ENCODE data around the gene RALGAPA2. TPM values are rescaled to one million over a fixed set of nuclear protein-coding genes. Genes with fewer than 3 reads are reported as not detected.

RALGAPA2 gene
- total RNA-seq, 1 donor from 2014 or later, result 88.9 TPM

DNA sequence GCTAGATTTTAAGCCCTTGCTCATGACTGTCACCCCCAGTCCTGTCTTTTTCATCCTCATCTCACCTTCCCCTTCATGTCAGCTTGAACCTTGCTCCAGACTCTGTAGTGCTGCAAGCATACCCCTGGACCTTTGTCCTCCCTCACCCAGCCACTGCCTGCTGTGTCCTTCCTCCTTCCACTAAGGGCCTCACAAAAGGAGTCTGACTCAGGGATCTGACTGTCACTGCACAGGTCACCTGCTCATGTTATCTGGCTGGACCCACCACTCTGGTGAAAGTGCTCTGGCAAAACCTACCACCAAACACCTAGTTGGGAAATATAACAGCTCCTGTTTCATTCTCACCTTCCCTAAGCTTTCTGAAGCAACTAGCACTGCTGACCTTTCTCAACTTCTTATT, 193.2 kb downstream of the RALGAPA2 start:
- TF ChIP-seq, protein P1, sequence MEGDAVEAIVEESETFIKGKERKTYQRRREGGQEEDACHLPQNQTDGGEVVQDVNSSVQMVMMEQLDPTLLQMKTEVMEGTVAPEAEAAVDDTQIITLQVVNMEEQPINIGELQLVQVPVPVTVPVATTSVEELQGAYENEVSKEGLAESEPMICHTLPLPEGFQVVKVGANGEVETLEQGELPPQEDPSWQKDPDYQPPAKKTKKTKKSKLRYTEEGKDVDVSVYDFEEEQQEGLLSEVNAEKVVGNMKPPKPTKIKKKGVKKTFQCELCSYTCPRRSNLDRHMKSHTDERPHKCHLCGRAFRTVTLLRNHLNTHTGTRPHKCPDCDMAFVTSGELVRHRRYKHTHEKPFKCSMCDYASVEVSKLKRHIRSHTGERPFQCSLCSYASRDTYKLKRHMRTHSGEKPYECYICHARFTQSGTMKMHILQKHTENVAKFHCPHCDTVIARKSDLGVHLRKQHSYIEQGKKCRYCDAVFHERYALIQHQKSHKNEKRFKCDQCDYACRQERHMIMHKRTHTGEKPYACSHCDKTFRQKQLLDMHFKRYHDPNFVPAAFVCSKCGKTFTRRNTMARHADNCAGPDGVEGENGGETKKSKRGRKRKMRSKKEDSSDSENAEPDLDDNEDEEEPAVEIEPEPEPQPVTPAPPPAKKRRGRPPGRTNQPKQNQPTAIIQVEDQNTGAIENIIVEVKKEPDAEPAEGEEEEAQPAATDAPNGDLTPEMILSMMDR (IDR thresholded peaks at IDR 0.05), result no peak
- intact Hi-C loops (cut with DNase I), result no loop called here
- H3K9me3 ChIP-seq, result no peaks in the 10 kb centered on the region
- no peak overlapping the region for H3K27ac ChIP-seq
- no peak for ATAC-seq
- H3K27me3 ChIP-seq, result no peaks in the 10 kb centered on the region
- no peak for DNase-seq
- peaks cover 65% of the 10 kb centered on the region for H3K36me3 ChIP-seq
- no peak overlapping the region for H3K4me3 ChIP-seq
- H3K4me1 ChIP-seq, result no peaks in the 10 kb centered on the region

- Histone ChIP-seq H3K9me3 (no peaks in the 10 kb centered on the region), H3K4me1 (no peaks in the 10 kb centered on the region), H3K4me3 (no peak overlapping the region), H3K36me3 (peaks cover 65% of the 10 kb centered on the region), H3K27me3 (no peaks in the 10 kb centered on the region), H3K27ac (no peak overlapping the region)
- ATAC-seq, result no peak
- TF ChIP-seq, protein P1 (IDR thresholded peaks at IDR 0.05), result no peak
- no peak for DNase-seq
- intact Hi-C loops (cut with DNase I), result no loop called here
Measured at GRCh38 chr20:20518263-20518662, 194.2 kb downstream of the RALGAPA2 start.

DNA sequence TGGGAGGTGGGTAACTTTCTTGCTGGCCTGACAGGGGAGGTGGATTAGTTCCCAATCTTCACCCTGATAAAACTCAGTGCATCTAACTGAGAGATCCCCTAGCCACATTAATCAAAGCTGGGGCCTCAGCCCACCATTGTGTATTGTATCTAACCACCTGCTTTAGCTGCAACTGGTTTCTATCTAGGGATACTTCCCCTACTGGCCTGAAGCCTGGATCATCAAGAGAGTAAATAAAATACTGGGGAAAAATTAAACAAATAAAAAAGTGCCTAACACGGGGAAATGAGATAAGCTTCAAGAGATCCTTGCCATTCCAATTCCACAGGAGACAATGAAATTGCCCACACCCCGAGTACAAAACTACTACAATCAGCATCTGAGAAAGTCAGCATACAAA, 195.1 kb downstream of the RALGAPA2 start:
- Histone ChIP-seq H3K9me3 (no peaks in the 10 kb centered on the region), H3K27me3 (no peaks in the 10 kb centered on the region), H3K27ac (no peak overlapping the region), H3K4me3 (no peak overlapping the region), H3K36me3 (peaks cover 72% of the 10 kb centered on the region), H3K4me1 (no peaks in the 10 kb centered on the region)
- TF ChIP-seq, protein P1 (IDR thresholded peaks at IDR 0.05), result no peak
- DNase-seq (no peak), ATAC-seq (no peak)
- intact Hi-C loops (cut with DNase I), result no loop called here

DNA sequence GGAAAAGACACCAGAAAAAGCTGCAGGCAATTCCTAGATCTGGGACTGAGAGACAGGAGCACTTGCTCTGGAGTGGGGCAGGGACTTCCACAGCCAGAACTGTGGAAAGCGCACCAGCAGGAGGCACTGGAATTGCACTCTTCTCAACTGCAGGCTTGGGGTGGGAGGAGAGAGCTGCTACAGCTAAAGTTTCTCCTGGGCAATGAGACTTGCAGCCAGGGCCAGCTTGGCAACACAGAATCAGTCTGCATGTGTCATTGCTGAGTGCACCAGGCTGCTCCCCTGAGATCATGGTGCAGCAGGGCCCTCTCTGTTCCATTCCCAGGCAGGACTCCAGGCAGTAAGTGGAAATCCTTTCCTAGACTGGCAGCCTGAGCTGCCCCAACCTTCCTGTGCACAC, 198.7 kb downstream of the RALGAPA2 start:
- intact Hi-C loops (cut with DNase I), result no loop called here
- TF ChIP-seq, protein P1 (IDR thresholded peaks at IDR 0.05), result no peak
- no peaks in the 10 kb centered on the region for H3K9me3 ChIP-seq
- DNase-seq (no peak), ATAC-seq (no peak)
- peaks cover 78% of the 10 kb centered on the region for H3K36me3 ChIP-seq
- H3K27me3 ChIP-seq, result no peaks in the 10 kb centered on the region
- H3K27ac ChIP-seq, result no peak overlapping the region
- no peaks in the 10 kb centered on the region for H3K4me1 ChIP-seq
- no peak overlapping the region for H3K4me3 ChIP-seq

DNA sequence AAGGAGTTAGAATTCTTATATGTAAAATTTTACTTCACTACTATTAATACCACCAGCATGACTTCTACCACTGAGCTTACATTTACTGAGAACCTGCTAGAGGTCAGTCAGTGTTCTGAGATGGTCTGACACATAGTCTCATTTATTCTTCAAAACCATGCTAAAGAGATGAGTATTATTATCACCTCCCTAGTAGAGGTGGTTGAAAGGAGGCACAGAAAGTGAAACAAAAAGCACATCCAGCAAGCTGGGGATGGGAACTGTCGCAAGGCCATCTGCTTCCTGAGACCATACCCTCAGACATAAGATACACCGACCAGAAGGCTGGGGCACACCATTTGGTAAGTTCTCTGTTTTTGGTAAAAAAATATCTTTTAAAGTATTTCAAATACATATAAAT, 206.9 kb downstream of the RALGAPA2 start:
- TF ChIP-seq, protein P1 (IDR thresholded peaks at IDR 0.05), result no peak
- no peaks in the 10 kb centered on the region for H3K9me3 ChIP-seq
- H3K4me1 ChIP-seq, result no peaks in the 10 kb centered on the region
- no peak overlapping the region for H3K27ac ChIP-seq
- H3K36me3 ChIP-seq, result peaks cover 90% of the 10 kb centered on the region
- H3K4me3 ChIP-seq, result no peak overlapping the region
- intact Hi-C loops (cut with DNase I), result no loop called here
- no peak for DNase-seq
- no peak for ATAC-seq
- no peaks in the 10 kb centered on the region for H3K27me3 ChIP-seq
